HG02852 (cell line): ENCODE results near the gene UBE2O.

ENCODE experiments used
- ATAC-seq: cut with Tn5 transposase; IDR thresholded peaks from one replicate; pipeline ENCODE4 v1.9.1; 2021; ENCODE audit warnings: mild to moderate bottlenecking, moderate library complexity; ENCODE audit not compliant: unreplicated experiment

The UBE2O gene

DNA sequence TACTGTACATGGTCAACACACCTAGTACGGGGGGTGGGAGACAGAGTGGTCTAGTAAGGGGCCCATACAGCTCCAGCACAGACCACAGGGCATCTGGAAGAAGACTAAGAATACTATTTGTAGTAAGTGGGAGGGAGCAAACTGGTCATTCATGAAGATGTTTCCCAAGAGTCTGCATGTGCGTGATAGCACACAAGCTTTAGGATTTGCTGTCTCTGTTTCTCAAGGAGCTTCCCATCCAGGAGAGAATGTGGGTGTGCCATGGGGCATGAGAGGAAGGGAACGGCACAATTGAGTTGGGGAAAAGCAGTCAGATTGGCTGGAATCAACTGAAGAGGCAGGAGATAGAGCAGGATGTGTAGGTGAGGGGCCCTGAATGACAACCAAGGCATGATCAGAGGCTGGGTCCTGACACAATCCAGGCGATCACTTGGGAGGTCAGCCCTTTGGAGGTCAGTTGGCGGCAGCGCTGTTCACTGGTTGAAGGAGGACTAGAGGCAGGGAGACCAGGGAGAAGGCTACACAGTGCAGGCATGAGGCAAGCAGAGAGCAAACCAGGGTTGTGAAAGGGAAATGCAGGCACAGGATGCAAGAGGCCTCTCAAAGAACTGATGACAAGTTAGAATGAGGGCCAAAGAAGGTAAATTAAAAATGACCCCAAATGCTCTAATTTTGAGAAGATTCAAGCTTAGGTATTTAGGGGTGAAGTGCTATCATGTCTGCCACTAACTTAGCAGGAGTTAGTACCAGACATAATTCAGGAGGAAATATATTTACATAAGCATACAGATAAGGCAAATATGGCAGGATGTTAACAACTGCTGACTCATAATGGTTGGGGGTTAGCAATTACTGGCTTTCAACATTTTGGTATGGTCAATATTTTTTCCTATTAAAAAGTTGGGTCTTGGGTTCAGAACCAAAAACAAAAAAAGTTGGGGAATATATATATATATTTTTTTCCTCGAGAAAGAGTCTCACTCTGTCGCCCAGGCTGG lies 10.3 kb downstream of the UBE2O start:
- no peak for ATAC-seq

DNA sequence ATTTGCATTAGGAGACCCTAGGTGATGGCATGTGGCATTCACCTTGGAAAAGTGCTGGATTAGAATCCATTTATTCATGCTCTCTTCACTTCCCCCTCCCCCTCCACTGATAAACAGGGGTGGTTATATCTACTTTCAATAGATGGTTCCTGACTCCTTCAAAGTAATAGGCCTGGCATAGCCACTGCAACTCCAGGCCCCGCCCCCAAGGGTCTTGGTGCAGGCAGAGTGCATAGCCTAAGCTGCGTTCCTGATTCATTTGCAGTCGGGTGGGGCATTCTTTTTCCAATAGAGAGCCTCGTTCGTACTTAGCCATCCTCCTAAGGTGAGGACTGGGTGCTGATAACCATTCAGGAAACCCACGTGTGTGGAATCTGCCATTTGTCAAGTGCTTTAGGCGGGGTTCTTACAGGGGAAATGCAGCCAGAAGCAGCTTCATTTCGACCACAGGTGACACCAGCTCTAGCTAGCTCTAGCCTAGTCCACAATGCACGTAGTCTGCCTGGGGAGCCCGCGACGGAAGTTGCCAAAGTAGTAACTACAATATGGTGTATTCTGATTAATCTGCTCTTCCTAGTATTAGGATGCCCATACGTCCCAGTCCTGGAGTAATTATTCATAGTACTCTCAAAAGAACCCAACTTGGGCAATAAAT lies 11.1 kb downstream of the UBE2O start:
- ATAC-seq = no peak

- ATAC-seq = no peak
Measured at GRCh38 chr17:76440751-76441362, 12.1 kb downstream of the UBE2O start.

GRCh38 chr17:76439314-76439928 lies 13.5 kb downstream of the UBE2O start:
- no peak for ATAC-seq

GRCh38 chr17:76438906-76439305 lies 14.0 kb downstream of the UBE2O start:
- ATAC-seq = no peak

DNA sequence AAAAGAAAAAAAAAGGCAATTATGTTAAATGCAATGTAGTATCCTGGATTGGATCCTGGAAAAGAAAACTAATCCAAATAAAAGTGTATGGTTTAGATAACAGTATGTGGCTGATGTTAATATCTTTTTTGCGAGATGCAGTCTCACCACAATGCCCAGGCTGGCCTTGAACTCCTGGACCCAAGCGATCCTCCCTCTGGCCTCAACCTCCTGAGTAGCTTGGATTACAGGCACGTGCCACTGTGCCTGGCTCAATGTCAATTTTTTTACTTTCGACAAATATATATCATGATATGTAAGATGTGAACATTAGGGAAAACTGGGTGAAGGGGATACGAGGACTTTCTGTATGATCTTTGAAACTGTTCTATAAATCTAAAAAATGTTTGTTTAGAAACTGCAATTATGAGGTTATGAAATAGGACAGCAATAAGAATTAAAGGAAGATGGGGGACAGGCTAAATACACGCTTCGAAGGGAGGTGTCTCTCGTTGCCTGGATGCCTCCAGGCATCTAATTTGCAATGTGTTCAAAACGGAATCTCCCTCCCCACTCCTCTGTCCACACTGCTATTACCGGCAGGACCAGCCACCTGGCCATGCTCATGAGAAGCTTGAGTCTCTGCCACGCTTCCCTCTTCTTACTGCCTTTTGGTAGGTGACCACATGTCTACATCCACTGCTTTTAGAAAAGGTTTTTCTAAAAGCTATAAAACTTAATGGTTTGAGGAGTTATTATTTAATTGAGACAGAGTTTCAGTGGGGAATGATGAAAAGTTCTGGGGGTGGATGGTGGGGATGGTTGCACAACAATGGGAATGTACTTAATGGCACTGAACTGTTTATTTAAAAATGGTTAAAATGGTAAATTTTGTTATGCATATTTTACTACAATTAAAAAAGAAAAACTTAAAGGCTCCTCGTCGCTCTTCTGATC lies 15.2 kb downstream of the UBE2O start:
- ATAC-seq = no peak

- ATAC-seq = no peak
Measured at GRCh38 chr17:76435751-76436150, 17.2 kb downstream of the UBE2O start.

DNA sequence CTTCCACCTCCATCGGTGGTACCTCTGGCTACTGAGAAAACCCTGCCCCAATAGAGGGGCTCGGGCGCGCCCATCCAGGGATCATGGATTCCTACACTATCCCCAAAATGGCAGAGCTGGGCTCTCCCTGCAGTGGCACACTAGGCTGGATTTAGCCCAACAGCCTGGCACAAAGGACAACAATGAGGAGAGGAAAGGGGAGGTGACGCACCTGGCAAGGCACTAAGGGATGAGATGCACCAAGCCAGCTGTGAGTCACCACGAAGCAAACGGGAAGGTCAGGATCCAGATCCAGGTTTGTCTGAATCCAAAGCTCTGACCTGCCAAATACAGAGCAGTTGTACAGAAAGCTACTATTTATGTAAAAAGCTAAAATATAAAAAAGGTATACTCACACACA lies 18.1 kb downstream of the UBE2O start:
- no peak for ATAC-seq

- ATAC-seq = no peak
Measured at GRCh38 chr17:76433693-76434092, 19.3 kb downstream of the UBE2O start.

DNA sequence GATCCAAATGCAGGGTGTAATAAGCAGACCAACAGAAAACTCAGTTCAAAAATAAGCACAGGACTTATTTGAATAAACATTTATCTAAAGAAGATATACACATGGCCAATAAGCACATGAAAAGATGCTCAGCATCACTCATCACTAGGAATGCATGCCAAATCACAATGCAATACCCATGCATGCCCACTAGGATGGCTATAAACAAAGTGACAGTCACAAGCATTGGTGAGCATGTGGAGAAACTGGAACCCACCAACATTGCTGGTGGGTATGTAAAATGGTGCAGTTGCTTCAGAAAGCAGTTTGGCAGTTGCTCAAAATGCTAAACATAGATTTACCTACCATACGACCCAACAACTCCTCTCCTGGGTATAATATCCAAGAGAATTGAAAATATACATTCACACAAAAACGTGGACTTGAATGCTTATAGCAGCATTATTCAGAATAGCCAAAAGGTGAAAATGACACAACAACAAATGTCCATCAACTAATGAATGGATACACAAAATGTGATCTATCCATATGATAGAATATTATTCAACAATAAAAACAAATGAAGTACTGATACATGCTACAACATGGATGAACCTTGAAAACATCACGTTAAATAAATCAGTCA lies 20.1 kb downstream of the UBE2O start:
- ATAC-seq = no peak

GRCh38 chr17:76432004-76432403 lies 20.9 kb downstream of the UBE2O start:
- no peak for ATAC-seq

GRCh38 chr17:76431509-76431908 lies 21.4 kb downstream of the UBE2O start:
- ATAC-seq = no peak

- ATAC-seq = no peak
Measured at GRCh38 chr17:76428511-76428910, 24.4 kb downstream of the UBE2O start.

DNA sequence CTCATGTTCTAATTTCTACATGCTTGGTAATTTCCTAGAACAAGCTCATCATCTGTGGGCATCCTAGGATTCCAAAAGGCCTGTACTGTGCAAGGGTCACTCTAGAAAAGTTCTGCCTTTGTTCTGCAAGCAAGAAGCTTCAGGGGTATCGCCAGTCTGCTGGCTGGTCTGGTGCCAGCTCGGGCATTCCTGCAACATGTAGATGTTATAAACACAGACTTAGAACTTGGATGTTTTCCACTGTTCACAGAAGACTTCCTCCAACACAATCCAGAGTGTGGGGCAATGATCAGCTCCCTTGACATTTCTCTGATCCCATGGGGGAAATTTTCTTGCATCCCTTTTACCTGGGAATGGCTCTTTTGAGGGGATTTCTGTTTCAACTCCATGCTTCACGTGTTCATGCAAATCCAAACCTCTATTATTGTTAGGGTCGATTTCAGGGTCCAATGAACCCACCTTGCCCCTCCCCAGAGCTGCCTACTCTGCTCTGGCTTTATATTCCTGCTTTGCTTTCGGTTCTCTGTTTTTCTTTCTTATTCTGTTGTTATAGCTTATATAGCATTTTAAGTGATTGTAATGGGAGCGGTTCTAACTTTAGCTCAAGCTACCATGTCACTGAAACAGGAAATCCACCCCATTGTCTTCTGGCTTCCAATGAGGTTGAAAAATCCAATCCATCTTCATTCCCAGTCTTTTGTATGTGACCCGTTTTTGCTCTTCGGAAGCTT lies 25.3 kb downstream of the UBE2O start:
- ATAC-seq = no peak

DNA sequence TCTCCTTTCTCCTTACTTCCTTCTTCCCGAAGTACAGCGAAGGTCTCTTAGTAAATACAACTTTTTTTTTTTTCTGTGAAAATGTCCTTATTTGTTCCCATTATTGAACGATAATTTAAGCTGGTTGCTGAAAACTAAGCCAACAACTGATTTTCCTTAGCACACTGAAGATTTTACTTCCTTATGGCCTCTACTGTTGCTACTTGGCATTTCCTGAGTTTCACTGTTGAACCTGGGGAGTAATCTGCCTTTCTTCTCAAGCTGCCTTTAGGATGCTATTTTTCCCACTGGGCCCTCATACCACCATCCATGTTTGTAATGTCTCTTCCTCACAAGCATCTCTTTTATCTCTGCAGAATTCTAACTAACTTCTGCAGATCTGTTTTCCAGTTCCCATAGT lies 26.1 kb downstream of the UBE2O start:
- no peak for ATAC-seq

GRCh38 chr17:76422860-76423259 lies 30.1 kb downstream of the UBE2O start:
- no peak for ATAC-seq

DNA sequence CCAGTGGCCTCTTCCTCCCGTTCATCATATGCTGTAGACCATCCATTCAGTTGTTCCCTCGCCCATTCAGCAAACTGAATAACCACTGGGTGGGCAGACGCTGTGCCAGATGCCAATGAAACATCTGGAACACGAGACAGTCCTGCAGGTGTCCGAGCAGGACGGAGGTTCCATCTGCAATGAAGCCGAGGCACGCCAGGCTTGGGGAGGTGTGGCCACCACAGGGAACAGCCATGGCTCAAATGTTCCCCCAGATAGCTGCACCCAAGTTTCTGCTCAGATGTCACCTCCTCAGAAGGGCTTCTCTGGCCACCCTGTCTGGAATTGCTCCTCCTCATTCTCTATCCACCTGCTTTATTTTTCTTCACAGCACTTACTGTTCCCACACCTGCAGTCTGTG lies 30.5 kb downstream of the UBE2O start:
- ATAC-seq = no peak

- no peak for ATAC-seq
Measured at GRCh38 chr17:76421044-76421407, 31.9 kb downstream of the UBE2O start.

GRCh38 chr17:76420356-76421043 lies 32.5 kb downstream of the UBE2O start:
- ATAC-seq = no peak
